Stimulated activated naive CD8-positive, alpha-beta T cell treated with anti-CD3 and anti-CD28 coated beads, Interleukin-15, Interleukin-2, amounts not matched to agents 100 U/mL and 50 U/mL, for 24 hours (primary cell): ENCODE data around the gene RACK1.

ENCODE experiments used
- ATAC-seq: fragments of 150-1000 bp; cut with Tn5 transposase; one replicate; pipeline ENCODE4 v1.10.0; 2021
- DNase-seq: peaks from one replicate; pipeline ENCODE4 v3.0.0; 2021

RACK1 gene

GRCh38 chr5:181259974-181260719 is 16.4 kb upstream of the RACK1 start:
- ATAC-seq (no peak), DNase-seq (no peak)

GRCh38 chr5:181259283-181259682 is 15.6 kb upstream of the RACK1 start:
- DNase-seq (no peak), ATAC-seq (no peak)

GRCh38 chr5:181258576-181258975 is 14.9 kb upstream of the RACK1 start:
- DNase-seq (no peak), ATAC-seq (no peak)

- ATAC-seq (no peak), DNase-seq (no peak)
Measured at GRCh38 chr5:181255836-181256578, 12.3 kb upstream of the RACK1 start.

GRCh38 chr5:181255276-181255675 is 11.6 kb upstream of the RACK1 start:
- DNase-seq (no peak), ATAC-seq (no peak)

- ATAC-seq (no peak), DNase-seq (no peak)
Measured at GRCh38 chr5:181248277-181248676, 4.6 kb upstream of the RACK1 start.

- DNase-seq: peak; percentile 91
Measured at GRCh38 chr5:181246276-181247049, 2.8 kb upstream of the RACK1 start.

GRCh38 chr5:181245427-181246275 is 1.9 kb upstream of the RACK1 start:
- ATAC-seq (no peak), DNase-seq (no peak)

More at GRCh38 chr5:181246276-181247049, 2.8 kb upstream of the RACK1 start:
- peak; percentile 48 for ATAC-seq

- DNase-seq: peak; percentile 40
- no peak for ATAC-seq
Measured at GRCh38 chr5:181243018-181243563, 615 bp downstream of the RACK1 start.

GRCh38 chr5:181242031-181242451 is 1.7 kb downstream of the RACK1 start:
- DNase-seq (no peak), ATAC-seq (no peak)

GRCh38 chr5:181241393-181241975 is 2.2 kb downstream of the RACK1 start:
- ATAC-seq (peak; percentile 56), DNase-seq (peak; percentile 63)

GRCh38 chr5:181239062-181239663 is 4.5 kb downstream of the RACK1 start:
- ATAC-seq (no peak), DNase-seq (no peak)

GRCh38 chr5:181237729-181238385 is 5.8 kb downstream of the RACK1 start:
- no peak for DNase-seq
- ATAC-seq: no peak

- ATAC-seq (no peak), DNase-seq (no peak)
Measured at GRCh38 chr5:181236954-181237641, 6.6 kb downstream of the RACK1 start.

- ATAC-seq (no peak), DNase-seq (no peak)
Measured at GRCh38 chr5:181236471-181236870, 7.2 kb downstream of the RACK1 start.

- ATAC-seq (no peak), DNase-seq (no peak)
Measured at GRCh38 chr5:181235689-181236366, 7.9 kb downstream of the RACK1 start.

- ATAC-seq (peak; percentile 10), DNase-seq (no peak)
Measured at GRCh38 chr5:181235323-181235688, 8.4 kb downstream of the RACK1 start.

GRCh38 chr5:181234455-181235306 is 9.0 kb downstream of the RACK1 start:
- ATAC-seq: no peak
- no peak for DNase-seq
